Calu3 (cell line): Measurements from ENCODE around the gene MRS2. TPM values are rescaled to one million over a fixed set of nuclear protein-coding genes. Genes with fewer than 3 reads are reported as not detected.

ENCODE experiments used
- BruUV-seq: library from RNA; stranded (reverse); fragments of 400-500 nt; replicated peaks from 2 replicates; lab custom pipeline; 2021; lab: Mats Ljungman, UMichigan
- CTCF ChIA-PET: fragments of 300-600 bp; sonication (Branson Sonifier 250); formaldehyde crosslinking; loops from one replicate; lab custom pipeline; 2022; ENCODE audit warnings: antibody characterized with exemption; lab: Charles Lee
- DNase-seq: peaks from one replicate; pipeline ENCODE4 v3.0.0; 2022
- H3K27ac Mint-ChIP-seq: one replicate; pipeline ENCODE4 v1.8.0; 2022; ENCODE audit warnings: mixed read lengths; ENCODE audit not compliant: unreplicated experiment
- H3K27me3 Mint-ChIP-seq: one replicate; pipeline ENCODE4 v1.8.0; 2022; ENCODE audit warnings: mixed read lengths; ENCODE audit not compliant: unreplicated experiment
- H3K36me3 Mint-ChIP-seq: one replicate; pipeline ENCODE4 v1.8.0; 2022; ENCODE audit warnings: mild to moderate bottlenecking, moderate library complexity, mixed read lengths; ENCODE audit not compliant: insufficient read depth, unreplicated experiment
- H3K4me1 Mint-ChIP-seq: one replicate; pipeline ENCODE4 v1.8.0; 2022; ENCODE audit warnings: mild to moderate bottlenecking, low read depth, mixed read lengths; ENCODE audit not compliant: unreplicated experiment
- H3K4me3 Mint-ChIP-seq: one replicate; pipeline ENCODE4 v1.8.0; 2022; ENCODE audit warnings: mild to moderate bottlenecking, low read depth, moderate library complexity, mixed read lengths; ENCODE audit not compliant: unreplicated experiment
- H3K9me3 Mint-ChIP-seq: one replicate; pipeline ENCODE4 v1.8.0; 2022; ENCODE audit warnings: low read depth, mixed read lengths; ENCODE audit not compliant: unreplicated experiment
- CTCF ChIP-seq: fragments of 200-600 bp; IDR thresholded peaks from one replicate; pipeline ENCODE4 v1.8.0; 2022; ENCODE audit warnings: antibody characterized with exemption; ENCODE audit not compliant: unreplicated experiment
- intact Hi-C: fragments of 100-400 bp; cut with micrococcal nuclease; formaldehyde crosslinking; loops from one replicate; pipeline ENCODE4 v1.10.0; 2022; ENCODE audit not compliant: unreplicated experiment
- total RNA-seq: library from RNA; stranded (reverse); gene quantifications from 2 replicates; pipeline ENCODE4 v1.2.3, GENCODE V29; 2022

MRS2 gene
- total RNA-seq, 1 experiment from 2014 or later = 56.7 TPM

GRCh38 chr6:24356310-24356973 lies 46.3 kb upstream of the MRS2 start:
- peaks cover 60% of the 10 kb centered on the region for H3K36me3 Mint-ChIP-seq
- peak; percentile 29 for DNase-seq
- peak overlapping the region; percentile 97 for H3K4me3 Mint-ChIP-seq
- H3K4me1 Mint-ChIP-seq = peaks cover 26% of the 10 kb centered on the region
- TF ChIP-seq CTCF = no peak
- H3K27ac Mint-ChIP-seq = peak overlapping the region; percentile 98
- intact Hi-C loops = loop anchor here (1.0 to 5.0 kb wide), 3 partner anchors 16 to 73 kb away; no protein-coding TSS in a partner anchor
- no TSS peak for BruUV-seq
- H3K27me3 Mint-ChIP-seq = no peaks in the 10 kb centered on the region
- CTCF ChIA-PET = interaction anchor here (1.5 to 3.8 kb wide), 4 partner anchors 27 to 73 kb away, joined by 5 to 69 read pairs (median 14); no protein-coding TSS in a partner anchor
- H3K9me3 Mint-ChIP-seq = no peaks in the 10 kb centered on the region

DNA sequence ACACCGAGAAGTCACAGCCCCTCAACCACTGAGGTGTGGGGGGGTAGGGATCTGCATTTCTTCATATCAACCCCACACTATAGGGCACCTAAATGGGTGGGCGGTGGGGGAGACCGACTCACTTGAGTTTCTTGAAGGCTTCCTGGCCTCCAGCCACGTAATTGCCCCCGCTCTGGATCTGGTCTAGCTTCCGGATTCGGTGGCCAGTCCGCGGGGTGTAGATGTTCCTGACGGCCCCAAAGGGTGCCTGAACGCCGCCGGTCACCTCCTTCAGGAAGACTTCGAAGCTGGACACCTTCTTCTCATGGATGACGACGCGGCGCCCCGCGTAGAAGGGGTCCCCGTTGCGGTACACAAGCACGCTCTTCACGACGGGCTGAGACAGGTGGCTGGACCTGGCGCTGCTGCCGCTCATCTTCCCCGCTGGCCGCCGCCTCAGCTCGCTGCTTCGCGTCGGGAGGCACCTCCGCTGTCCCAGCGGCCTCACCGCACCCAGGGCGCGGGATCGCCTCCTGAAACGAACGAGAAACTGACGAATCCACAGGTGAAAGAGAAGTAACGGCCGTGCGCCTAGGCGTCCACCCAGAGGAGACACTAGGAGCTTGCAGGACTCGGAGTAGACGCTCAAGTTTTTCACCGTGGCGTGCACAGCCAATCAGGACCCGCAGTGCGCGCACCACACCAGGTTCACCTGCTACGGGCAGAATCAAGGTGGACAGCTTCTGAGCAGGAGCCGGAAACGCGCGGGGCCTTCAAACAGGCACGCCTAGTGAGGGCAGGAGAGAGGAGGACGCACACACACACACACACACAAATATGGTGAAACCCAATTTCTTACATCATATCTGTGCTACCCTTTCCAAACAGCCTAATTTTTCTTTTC lies 45.2 kb upstream of the MRS2 start, which contains the start of gene DCDC2:
DCDC2 (minus strand) TSS at position 724 of the 883 bp plus-strand sequence; CDS start at position 415, 309 bp downstream.
- H3K27me3 Mint-ChIP-seq = no peaks in the 10 kb centered on the region
- H3K9me3 Mint-ChIP-seq = no peaks in the 10 kb centered on the region
- peak; percentile 99 for DNase-seq
- BruUV-seq = TSS peak; percentile 44
- H3K36me3 Mint-ChIP-seq = peaks cover 58% of the 10 kb centered on the region
- peak within 1 kb of the TSS; percentile 98 for H3K27ac Mint-ChIP-seq
- TF ChIP-seq CTCF = no peak
- CTCF ChIA-PET = interaction anchor here (0.6 to 3.8 kb wide), 12 partner anchors 8 to 1265 kb away, joined by 3 to 69 read pairs (median 5); no protein-coding TSS in a partner anchor
- peak within 1 kb of the TSS; percentile 97 for H3K4me3 Mint-ChIP-seq
- H3K4me1 Mint-ChIP-seq = peaks cover 26% of the 10 kb centered on the region
- intact Hi-C loops = loop anchor here (2.0 to 5.0 kb wide), 2 partner anchors 17 to 35 kb away; no protein-coding TSS in a partner anchor

GRCh38 chr6:24358219-24358821 lies 44.4 kb upstream of the MRS2 start:
- Mint-ChIP-seq H3K36me3 (peaks cover 52% of the 10 kb centered on the region), H3K4me1 (peaks cover 20% of the 10 kb centered on the region), H3K27me3 (no peaks in the 10 kb centered on the region), H3K27ac (peak overlapping the region; percentile 98), H3K9me3 (no peaks in the 10 kb centered on the region), H3K4me3 (peak overlapping the region; percentile 97)
- CTCF ChIA-PET = interaction anchor here (0.6 to 3.8 kb wide), 8 partner anchors 9 to 919 kb away, joined by 3 to 69 read pairs (median 5); no protein-coding TSS in a partner anchor
- DNase-seq = peak; percentile 26
- BruUV-seq = no TSS peak
- no peak for TF ChIP-seq CTCF
- intact Hi-C loops = loop anchor here (5.0 kb wide), 1 partner anchor 36 kb away; no protein-coding TSS in a partner anchor
